IMR-90 (cell line): Measurements from ENCODE around the gene CDX2. TPM values are rescaled to one million over a fixed set of nuclear protein-coding genes. Genes with fewer than 3 reads are reported as not detected.

Experiments
- ATAC-seq: fragments of 200-7000 bp; cut with Tn5 transposase; 2 replicates; pipeline ENCODE4 v1.9.1; 2020; ENCODE audit warnings: low read depth, mild to moderate bottlenecking, moderate library complexity
- BruUV-seq: library from RNA; stranded (reverse); fragments of 400-500 nt; replicated peaks from 2 replicates; lab custom pipeline; 2021; lab: Mats Ljungman, UMichigan
- CTCF ChIA-PET: fragments of 300-600 bp; formaldehyde crosslinking; extraction: SDS; loops from one replicate; lab custom pipeline; 2021; ENCODE audit warnings: antibody characterized with exemption; lab: Yijun Ruan, JAX
- POLR2A ChIA-PET: fragments of 300-600 bp; sonication (Branson Sonifier 250); formaldehyde crosslinking; loops from one replicate; lab custom pipeline; 2022; ENCODE audit warnings: antibody characterized with exemption; ENCODE audit not compliant: unreplicated experiment; lab: Charles Lee
- DNase-seq: peaks from one replicate; pipeline ENCODE4 v3.0.0; 2013
- H2AFZ ChIP-seq: replicated peaks from 2 replicates; pipeline ENCODE3; 2013; ENCODE audit warnings: low read length, mild to moderate bottlenecking; ENCODE audit not compliant: poor library complexity
- H2AK5ac ChIP-seq: 2 replicates; pipeline ENCODE4 v1.6.1; 2013; ENCODE audit warnings: low read depth, low read length, inconsistent platforms
- H2AK9ac ChIP-seq: replicated peaks from 2 replicates; pipeline ENCODE3; 2013; ENCODE audit warnings: mild to moderate bottlenecking, low read depth, low read length, moderate library complexity; ENCODE audit not compliant: poor library complexity
- H2BK120ac ChIP-seq: 2 replicates; pipeline ENCODE4 v1.6.1; 2013; ENCODE audit warnings: low read depth, low read length, inconsistent platforms
- H2BK15ac ChIP-seq: 3 replicates; pipeline ENCODE4 v1.6.1; 2013; ENCODE audit warnings: low read depth, low read length, inconsistent platforms
- H2BK20ac ChIP-seq: 2 replicates; pipeline ENCODE4 v1.6.1; 2013; ENCODE audit warnings: low read depth, mild to moderate bottlenecking, inconsistent platforms, low read length, moderate library complexity
- H2BK5ac ChIP-seq: 2 replicates; pipeline ENCODE4 v1.6.1; 2013; ENCODE audit warnings: mild to moderate bottlenecking, low read depth, low read length, inconsistent platforms; ENCODE audit not compliant: poor library complexity, severe bottlenecking
- H3K14ac ChIP-seq: replicated peaks from 2 replicates; pipeline ENCODE4 v1.6.1; 2013; ENCODE audit warnings: low read depth, low read length, inconsistent platforms
- H3K18ac ChIP-seq: 2 replicates; pipeline ENCODE4 v1.6.1; 2013; ENCODE audit warnings: low read depth, low read length, control low read depth
- H3K23ac ChIP-seq: 2 replicates; pipeline ENCODE4 v1.6.1; 2013; ENCODE audit warnings: low read depth, low read length, inconsistent platforms
- H3K27ac ChIP-seq: 2 replicates; pipeline ENCODE4 v1.5.1; 2013; ENCODE audit warnings: mild to moderate bottlenecking, control low read depth, low read length; ENCODE audit not compliant: insufficient read depth
- H3K27me3 ChIP-seq: 2 replicates; pipeline ENCODE4 v1.6.1; 2013; ENCODE audit warnings: low read length; ENCODE audit not compliant: control insufficient read depth, insufficient read depth
- H3K36me3 ChIP-seq: 2 replicates; pipeline ENCODE4 v1.6.1; 2013; ENCODE audit warnings: low read length, mixed read lengths; ENCODE audit not compliant: control insufficient read depth, insufficient read depth
- H3K4ac ChIP-seq: 2 replicates; pipeline ENCODE4 v1.6.1; 2013; ENCODE audit warnings: low read depth, low read length, inconsistent platforms
- H3K4me1 ChIP-seq: 2 replicates; pipeline ENCODE4 v1.6.1; 2013; ENCODE audit warnings: low read length, mixed read lengths; ENCODE audit not compliant: control insufficient read depth, insufficient read depth
- H3K4me2 ChIP-seq: 2 replicates; pipeline ENCODE4 v1.6.1; 2013; ENCODE audit warnings: low read depth, mild to moderate bottlenecking, control low read depth, low read length, moderate library complexity
- H3K4me3 ChIP-seq: 2 replicates; pipeline ENCODE4 v1.5.1; 2013; ENCODE audit warnings: low read depth, mild to moderate bottlenecking, control low read depth, low read length, moderate library complexity; ENCODE audit not compliant: insufficient read depth
- H3K56ac ChIP-seq: 2 replicates; pipeline ENCODE4 v1.6.1; 2013; ENCODE audit warnings: low read length, inconsistent platforms; ENCODE audit not compliant: insufficient read depth; ENCODE audit errors: extremely low read depth
- H3K79me1 ChIP-seq, 2 experiments: 2 replicates each; pipeline ENCODE4 v1.6.1; 2013; ENCODE audit warnings: low read length in 2 of 2, inconsistent platforms in 1 of 2, low read depth in 1 of 2
- H3K9ac ChIP-seq: 2 replicates; pipeline ENCODE4 v1.6.1; 2013; ENCODE audit warnings: low read depth, low read length, control low read depth
- H3K9me1 ChIP-seq: 2 replicates; pipeline ENCODE4 v1.6.1; 2013; ENCODE audit warnings: low read length, inconsistent platforms; ENCODE audit not compliant: insufficient read depth
- H3K9me3 ChIP-seq: 2 replicates; pipeline ENCODE4 v1.6.1; 2013; ENCODE audit warnings: low read length; ENCODE audit not compliant: control insufficient read depth, insufficient read depth
- H4K20me1 ChIP-seq: 2 replicates; pipeline ENCODE4 v1.6.1; 2013; ENCODE audit warnings: low read length, inconsistent platforms; ENCODE audit not compliant: insufficient read depth
- H4K5ac ChIP-seq: 2 replicates; pipeline ENCODE4 v1.6.1; 2013; ENCODE audit warnings: mild to moderate bottlenecking, low read depth, low read length, control low read depth
- H4K8ac ChIP-seq, 2 experiments: 2 replicates each; pipeline ENCODE4 v1.6.1; 2013; ENCODE audit warnings: low read depth in 2 of 2, low read length in 2 of 2, control low read depth in 1 of 2, inconsistent platforms in 1 of 2
- H4K91ac ChIP-seq: 2 replicates; pipeline ENCODE4 v1.6.1; 2013; ENCODE audit warnings: low read depth, low read length, inconsistent platforms; ENCODE audit not compliant: insufficient read depth
- BHLHE40 ChIP-seq: fragments of 150-350 bp; IDR thresholded peaks from 2 replicates; pipeline ENCODE4 v1.6.1; 2016; ENCODE audit warnings: mild to moderate bottlenecking, low read depth, low read length
- CEBPB ChIP-seq: IDR thresholded peaks from 2 replicates; pipeline ENCODE4 v1.6.1; 2012; ENCODE audit warnings: low read depth, low read length, improper control_type of control experiment
- CHD1 ChIP-seq: IDR thresholded peaks from 2 replicates; pipeline ENCODE4 v1.6.1; 2012; ENCODE audit warnings: low read depth, low read length, improper control_type of control experiment
- CTCF ChIP-seq: conservative IDR thresholded peaks from 2 replicates; pipeline ENCODE4 v1.5.1; 2012; ENCODE audit warnings: mild to moderate bottlenecking, low read depth, low read length, improper control_type of control experiment
- MAZ ChIP-seq: IDR thresholded peaks from 2 replicates; pipeline ENCODE4 v1.6.1; 2012; ENCODE audit warnings: low read depth, mild to moderate bottlenecking, low read length, improper control_type of control experiment, moderate library complexity, borderline replicate concordance
- NFE2L2 ChIP-seq: fragments of 150-350 bp; IDR thresholded peaks from 2 replicates; pipeline ENCODE4 v1.6.1; 2016; ENCODE audit warnings: low read depth, mild to moderate bottlenecking, low read length
- POLR2A ChIP-seq: IDR thresholded peaks from 2 replicates; pipeline ENCODE4 v1.6.1; 2012; ENCODE audit warnings: mild to moderate bottlenecking, low read depth, low read length
- RAD21 ChIP-seq: IDR thresholded peaks from 2 replicates; pipeline ENCODE4 v1.6.1; 2012; ENCODE audit warnings: low read length, improper control_type of control experiment
- SMC3 ChIP-seq: fragments of 150-350 bp; IDR thresholded peaks from 2 replicates; pipeline ENCODE4 v1.6.1; 2016; ENCODE audit warnings: low read depth, mild to moderate bottlenecking, antibody characterized with exemption, low read length, moderate library complexity
- WGBS, 2 experiments: methylation state at CpG; one replicate each; pipeline versions ENCODE4 v1.1.5 to v1.1.7; 2013; ENCODE audit warnings: missing lambda C conversion rate in 2 of 2; ENCODE audit not compliant: insufficient read length in 1 of 2; ENCODE audit errors: extremely low coverage in 2 of 2; 5-methylcytosine and 5-hydroxymethylcytosine counted together
- dilution Hi-C: fragments of 300-500 bp; cut with HindIII; formaldehyde crosslinking; loops from one replicate; pipeline ENCODE4 v1.14.3; 2018; ENCODE audit warnings: low sequenced_read_pairs; ENCODE audit not compliant: unreplicated experiment
- in situ Hi-C: fragments of 300-500 bp; cut with MboI; formaldehyde crosslinking; loops from 3 replicates; pipeline ENCODE4 v1.14.3; 2019; ENCODE audit warnings: low sequenced_read_pairs, inconsistent platforms, mixed read lengths
- intact Hi-C: fragments of 100-400 bp; cut with micrococcal nuclease; formaldehyde crosslinking; loops from 2 replicates; pipeline ENCODE4 v1.10.0; 2022
- polyA plus RNA-seq, 3 experiments: library from polyadenylated mRNA; depleted of rRNA; stranded (reverse); fragments of >200 nt; gene quantifications; 2 replicates each; pipeline ENCODE4 v1.2.3, GENCODE V29; 2012; ENCODE audit warnings: low replicate concordance in 1 of 3
- total RNA-seq: library from RNA; depleted of rRNA; stranded (reverse); fragments of >200 nt; gene quantifications from 2 replicates; pipeline ENCODE4 v1.2.3, GENCODE V29; 2012

The CDX2 gene
- total and polyA plus RNA-seq, 2 of the 4 experiments (the other 2 are of a cell fraction) = not detected

GRCh38 chr13:27927444-27928352 lies 41.4 kb downstream of the CDX2 start:
- H4K20me1 ChIP-seq = no peaks in the 10 kb centered on the region
- H2BK5ac ChIP-seq = no peak overlapping the region
- 0% methylated on average over 3 of the region's 53 CpGs; no CpG with 5 or more reads in 1 of the 2 experiments for WGBS, 2 experiments
- no peak overlapping the region for H2BK120ac ChIP-seq
- BruUV-seq = no TSS peak
- H4K5ac ChIP-seq = no peak overlapping the region
- H3K9ac ChIP-seq = no peak overlapping the region
- no peak overlapping the region for H2BK15ac ChIP-seq
- no peak overlapping the region for H3K56ac ChIP-seq
- H3K27ac ChIP-seq = no peak overlapping the region
- no peaks in the 10 kb centered on the region for H3K9me1 ChIP-seq
- peaks cover 83% of the 10 kb centered on the region for H3K27me3 ChIP-seq
- H2AFZ ChIP-seq = no peak overlapping the region
- no peak overlapping the region for H3K4ac ChIP-seq
- TF ChIP-seq NFE2L2 (no peak), BHLHE40 (no peak), CTCF (no peak), RAD21 (no peak), SMC3 (no peak), POLR2A (no peak), CEBPB (no peak), CHD1 (no peak), MAZ (no peak)
- H3K18ac ChIP-seq = no peak overlapping the region
- H3K79me1 ChIP-seq = no peaks in the 10 kb centered on the region
- no peak overlapping the region for H2AK5ac ChIP-seq
- no peaks in the 10 kb centered on the region for H3K4me1 ChIP-seq
- intact Hi-C loops (no loop called here), dilution Hi-C loops (no loop called here), in situ Hi-C loops (no loop called here)
- CTCF ChIA-PET = interaction anchor here (1.3 kb wide), 1 partner anchor 26 kb away, joined by 3 read pairs; no protein-coding TSS in a partner anchor
- H3K23ac ChIP-seq = no peak overlapping the region
- H3K14ac ChIP-seq = no peak overlapping the region
- ATAC-seq (no peak), DNase-seq (no peak)
- POLR2A ChIA-PET = no interaction called here
- peaks cover 4% of the 10 kb centered on the region for H3K9me3 ChIP-seq
- no peak overlapping the region for H2AK9ac ChIP-seq
- no peak overlapping the region for H4K8ac ChIP-seq
- no peak overlapping the region for H4K91ac ChIP-seq
- no peaks in the 10 kb centered on the region for H3K36me3 ChIP-seq
- H3K4me2 ChIP-seq = no peak overlapping the region
- no peak overlapping the region for H2BK20ac ChIP-seq
- H3K4me3 ChIP-seq = no peak overlapping the region
